GM18502 (cell line): ENCODE measurements around the gene PPP2R2B.

Experiments used
- ATAC-seq: cut with Tn5 transposase; IDR thresholded peaks from one replicate; pipeline ENCODE4 v1.9.1; 2021; ENCODE audit warnings: mild to moderate bottlenecking; ENCODE audit not compliant: unreplicated experiment, poor library complexity

The PPP2R2B gene

DNA sequence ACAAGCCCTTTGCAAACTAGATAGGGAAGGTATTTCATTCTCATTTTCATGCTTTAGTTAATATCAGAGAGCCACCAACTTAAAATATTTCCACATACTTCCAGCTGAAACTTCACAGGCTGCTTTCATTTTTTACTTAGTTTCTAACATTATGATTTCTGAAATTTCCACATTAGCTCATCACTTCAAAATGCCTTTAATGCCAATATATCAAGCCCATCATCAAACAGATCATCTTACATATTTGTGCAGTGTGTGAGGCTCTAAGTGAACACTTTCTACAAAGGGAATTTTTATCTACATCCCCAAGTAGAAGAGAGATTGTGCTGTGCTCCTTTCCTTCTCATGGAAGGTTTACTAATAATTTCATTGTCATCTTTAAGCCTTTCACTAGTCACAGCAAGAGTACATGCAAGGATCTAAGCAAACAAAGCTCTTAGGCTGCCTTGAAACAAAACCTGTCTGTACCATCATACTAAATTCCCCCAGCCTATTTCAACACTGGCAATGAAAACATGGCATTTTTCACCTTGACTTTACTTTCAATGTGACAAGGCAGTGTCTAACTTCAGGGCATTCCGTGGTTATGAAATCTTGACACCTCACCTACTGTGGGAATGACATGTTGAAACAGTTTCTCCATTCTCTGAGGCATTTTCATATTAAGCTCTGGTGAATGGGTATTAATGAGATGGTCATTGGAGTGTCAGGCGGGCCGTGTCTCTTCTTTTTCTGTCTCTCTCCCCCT lies 45.4 kb downstream of the PPP2R2B start:
- no peak for ATAC-seq

DNA sequence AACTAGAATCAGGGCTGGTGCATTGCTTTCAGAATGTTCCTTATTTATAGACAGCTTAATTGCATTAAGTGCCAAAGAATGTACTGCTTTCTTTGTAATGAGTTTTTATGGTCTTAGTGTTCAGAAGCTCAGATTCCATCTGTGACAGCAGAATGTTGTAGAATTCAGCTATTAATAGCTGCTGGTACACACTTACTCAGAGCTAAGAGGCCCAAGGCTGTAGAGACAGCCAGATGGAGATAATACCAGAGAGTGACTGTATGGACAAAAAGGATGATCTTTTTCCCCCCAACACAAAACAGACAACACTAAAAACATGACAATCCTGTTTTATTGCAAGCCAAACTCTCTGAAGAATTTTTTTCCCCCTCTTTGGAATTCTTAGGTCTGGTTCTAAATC lies 50.2 kb downstream of the PPP2R2B start:
- ATAC-seq: no peak

DNA sequence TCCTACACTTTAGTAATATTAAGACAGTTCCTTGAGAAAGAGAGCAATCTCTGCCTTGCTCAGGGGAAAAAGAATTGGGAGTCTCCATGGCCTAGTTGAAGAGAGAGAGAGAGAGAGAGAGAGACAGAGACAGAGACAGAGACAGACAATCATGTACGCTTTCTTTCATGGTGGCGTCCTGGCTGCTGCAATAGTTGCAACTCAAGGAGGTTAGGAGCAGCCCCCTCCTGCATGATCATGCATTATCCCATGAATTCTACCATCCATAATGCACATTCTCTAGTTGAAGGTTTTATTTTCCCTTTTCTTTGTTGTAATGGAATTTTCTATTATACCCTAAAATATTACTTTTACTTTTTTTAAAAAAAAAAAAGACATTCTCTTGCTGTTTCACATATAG lies 50.7 kb downstream of the PPP2R2B start:
- ATAC-seq: no peak

- ATAC-seq: no peak
These were observed 53.5 kb downstream of the PPP2R2B start for GRCh38 chr5:146825033-146825432.

- no peak for ATAC-seq
These were observed 56.8 kb downstream of the PPP2R2B start for GRCh38 chr5:146821732-146822131.

DNA sequence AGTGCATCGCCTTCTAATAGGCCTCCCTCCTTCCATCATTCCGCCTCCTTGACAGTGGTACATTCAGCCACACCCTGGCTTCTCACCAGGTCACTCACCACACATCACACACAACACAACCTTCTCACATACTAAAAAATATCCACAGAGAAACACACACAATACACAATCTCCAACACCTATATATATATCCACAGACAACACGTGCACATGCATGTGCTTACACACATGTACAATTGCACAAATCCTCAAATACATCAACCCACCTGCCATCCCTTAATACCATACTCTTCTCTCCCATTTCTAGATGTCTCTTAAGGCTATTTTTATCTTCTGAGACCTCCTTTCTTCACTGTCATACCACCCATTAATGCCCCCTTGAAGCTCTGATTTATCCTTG lies 57.6 kb downstream of the PPP2R2B start:
- ATAC-seq: no peak

DNA sequence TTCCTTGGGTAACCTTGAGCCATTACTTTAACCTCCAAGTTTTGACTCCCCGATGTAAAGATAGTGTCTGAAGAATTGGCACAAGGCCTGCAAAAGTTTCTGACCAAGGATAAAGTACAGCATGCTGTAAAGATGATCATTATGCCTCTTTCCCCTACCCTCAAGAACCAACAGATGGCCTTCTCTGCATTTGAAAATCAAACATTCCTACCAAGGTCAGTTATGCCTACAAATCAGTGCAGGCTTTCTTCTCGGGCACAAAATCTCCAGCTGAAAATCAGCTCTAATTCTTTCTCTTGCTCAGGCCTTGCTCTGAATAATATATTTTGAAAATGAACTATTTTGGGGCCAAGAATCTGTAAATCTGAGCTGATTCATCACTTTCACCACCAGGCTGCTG lies 59.7 kb downstream of the PPP2R2B start:
- no peak for ATAC-seq

GRCh38 chr5:146817973-146818372 lies 60.6 kb downstream of the PPP2R2B start:
- no peak for ATAC-seq

GRCh38 chr5:146816775-146817387 lies 61.7 kb downstream of the PPP2R2B start:
- no peak for ATAC-seq

DNA sequence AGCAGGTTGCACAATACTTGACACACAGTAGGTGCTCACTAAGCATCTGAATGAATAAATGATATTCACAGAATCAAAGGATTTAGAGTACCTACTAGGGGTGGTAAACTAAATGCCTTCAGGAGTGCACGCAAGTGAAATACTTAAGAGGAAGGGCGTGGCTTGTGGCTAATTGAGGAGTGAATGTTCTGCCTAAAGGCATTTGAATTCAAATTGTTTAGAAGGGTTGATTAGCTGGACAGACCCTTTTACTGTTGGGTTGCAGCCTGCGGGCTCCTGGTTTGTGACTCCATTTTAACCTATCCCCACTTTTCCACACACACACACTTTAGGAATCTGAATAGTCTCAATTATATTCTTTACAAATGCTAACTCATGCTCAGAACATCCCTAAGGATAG lies 63.1 kb downstream of the PPP2R2B start:
- no peak for ATAC-seq

DNA sequence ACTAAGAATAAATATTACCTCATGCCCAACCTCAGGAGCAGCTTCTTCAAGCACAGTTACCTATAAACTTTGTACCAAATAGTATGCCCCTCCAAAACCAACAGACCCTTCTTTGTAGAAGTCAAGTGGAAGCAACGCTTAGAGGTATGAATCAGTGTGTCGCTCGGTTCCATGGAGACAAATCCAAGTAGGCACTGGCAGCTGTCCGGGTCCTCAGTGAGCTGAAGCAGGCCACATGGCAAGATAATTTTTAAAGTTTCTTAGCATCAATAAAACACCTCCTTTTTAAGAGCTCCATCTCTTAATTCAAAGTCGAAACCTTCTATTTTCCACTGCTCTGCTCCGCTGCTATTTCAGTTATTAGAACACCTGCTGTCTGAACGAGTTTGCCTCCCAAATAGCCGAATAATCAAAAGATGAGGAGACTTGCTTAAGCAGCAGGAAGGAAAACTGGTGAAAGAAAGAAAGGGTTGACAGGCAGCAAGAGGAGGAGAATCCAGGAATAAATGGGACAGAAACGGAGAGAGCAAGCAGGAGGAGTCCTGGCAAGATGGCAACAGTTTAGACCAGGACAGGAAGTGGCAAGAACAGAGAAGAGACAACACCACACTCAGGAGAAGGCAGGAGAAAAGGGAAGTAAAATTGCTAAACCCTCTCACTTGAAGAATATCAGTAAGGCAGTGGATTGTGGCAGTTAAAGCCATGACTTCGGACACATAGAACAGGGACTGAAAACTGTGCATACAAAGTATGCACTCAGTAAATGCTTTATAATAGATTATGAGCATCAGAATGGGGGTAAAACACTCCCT lies 65.0 kb downstream of the PPP2R2B start:
- ATAC-seq: no peak

- no peak for ATAC-seq
These were observed 73.5 kb downstream of the PPP2R2B start for GRCh38 chr5:146805081-146805480.

- ATAC-seq: no peak
These were observed 75.5 kb downstream of the PPP2R2B start for GRCh38 chr5:146802945-146803522.

DNA sequence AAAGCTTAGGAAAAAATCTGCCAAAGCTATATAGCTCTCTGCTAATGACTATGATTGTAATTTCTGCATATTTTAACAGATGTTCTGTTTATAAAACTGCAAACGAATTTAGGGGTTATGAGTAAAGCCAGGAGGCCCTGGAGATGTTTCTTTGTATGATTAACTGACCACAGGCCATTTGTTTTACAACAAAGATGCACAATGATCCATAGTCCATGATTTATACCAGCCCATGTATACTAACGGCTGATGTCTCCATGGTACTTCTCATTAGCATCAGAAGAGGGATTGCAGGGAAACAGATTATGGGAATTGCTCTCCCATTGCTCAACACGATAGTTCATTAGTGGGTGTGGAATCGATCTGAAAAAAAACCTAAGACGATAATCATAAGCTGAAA lies 78.9 kb downstream of the PPP2R2B start:
- ATAC-seq: no peak

DNA sequence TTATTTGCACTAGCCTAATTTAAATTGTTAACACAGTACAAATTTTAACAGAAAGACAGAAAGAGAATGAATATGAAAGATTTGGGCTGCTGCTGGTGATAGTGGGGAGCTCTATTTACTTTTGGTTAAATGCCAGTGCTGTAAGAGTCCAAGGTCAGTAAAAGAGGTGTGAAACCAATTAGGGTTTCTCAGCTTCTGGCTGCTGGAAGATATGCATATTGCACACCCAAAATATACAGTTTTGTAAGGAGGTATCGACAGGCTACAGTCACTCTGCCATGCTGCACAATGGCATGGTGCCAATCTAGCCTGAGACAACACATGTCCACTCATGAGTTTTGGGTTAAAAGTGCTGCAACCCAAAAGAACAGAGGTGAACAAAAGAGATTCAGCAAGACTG lies 79.3 kb downstream of the PPP2R2B start:
- ATAC-seq: no peak

DNA sequence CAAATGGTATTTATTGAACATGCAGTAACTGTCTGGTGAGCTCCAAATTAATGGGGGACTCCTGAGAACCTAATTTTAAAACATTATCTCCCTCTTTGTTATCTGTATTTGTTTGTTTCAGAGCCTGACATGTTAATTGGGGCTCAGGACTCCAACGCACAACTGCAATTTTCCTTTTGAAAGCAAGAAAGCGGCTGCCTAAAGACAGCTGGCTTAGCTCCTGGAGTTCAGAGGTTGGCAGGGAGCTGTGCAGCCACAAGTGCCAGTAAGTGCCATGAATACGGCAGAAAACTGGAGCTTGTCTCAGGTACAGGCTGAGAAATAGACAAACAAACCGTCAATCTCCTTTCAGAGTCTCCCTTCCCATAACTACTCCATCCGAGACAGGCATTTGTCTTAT lies 80.9 kb downstream of the PPP2R2B start:
- ATAC-seq: no peak

DNA sequence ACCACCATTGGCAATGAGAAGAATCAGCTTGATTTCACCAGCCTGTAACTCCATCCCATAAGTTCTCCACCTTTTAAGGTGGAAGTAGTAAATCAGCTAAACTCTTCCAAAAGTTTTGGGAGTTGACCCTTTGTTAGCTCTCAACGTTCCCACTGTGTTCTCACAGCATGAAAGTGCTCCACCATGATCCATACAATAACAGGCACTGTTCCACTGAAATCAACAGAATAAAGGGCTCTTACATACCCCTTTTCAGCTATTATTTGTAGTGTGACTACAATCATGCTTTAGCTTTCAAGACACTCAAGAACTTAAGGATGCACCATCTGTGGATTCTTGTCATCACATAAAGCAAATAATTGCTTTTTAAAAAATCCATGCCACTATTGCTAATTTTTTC lies 81.6 kb downstream of the PPP2R2B start:
- ATAC-seq: no peak

DNA sequence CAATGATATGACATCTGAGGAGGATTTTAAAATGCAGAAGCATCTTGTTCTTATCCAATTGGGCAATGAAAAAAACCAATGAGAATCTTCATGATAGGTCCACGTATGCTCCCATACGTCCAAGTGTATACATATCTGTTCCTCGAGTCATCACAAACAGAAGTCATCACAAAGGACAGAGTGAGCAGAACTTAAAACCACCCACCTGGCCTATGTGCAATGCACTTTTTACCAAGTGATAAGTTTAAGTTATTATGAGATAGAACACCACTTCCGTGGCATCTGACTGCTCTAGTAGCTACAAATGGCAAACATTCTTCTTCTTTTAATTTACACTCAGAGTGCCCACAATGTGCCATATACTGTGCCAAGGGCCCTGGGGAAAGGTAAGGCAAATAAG lies 82.4 kb downstream of the PPP2R2B start:
- ATAC-seq: no peak

DNA sequence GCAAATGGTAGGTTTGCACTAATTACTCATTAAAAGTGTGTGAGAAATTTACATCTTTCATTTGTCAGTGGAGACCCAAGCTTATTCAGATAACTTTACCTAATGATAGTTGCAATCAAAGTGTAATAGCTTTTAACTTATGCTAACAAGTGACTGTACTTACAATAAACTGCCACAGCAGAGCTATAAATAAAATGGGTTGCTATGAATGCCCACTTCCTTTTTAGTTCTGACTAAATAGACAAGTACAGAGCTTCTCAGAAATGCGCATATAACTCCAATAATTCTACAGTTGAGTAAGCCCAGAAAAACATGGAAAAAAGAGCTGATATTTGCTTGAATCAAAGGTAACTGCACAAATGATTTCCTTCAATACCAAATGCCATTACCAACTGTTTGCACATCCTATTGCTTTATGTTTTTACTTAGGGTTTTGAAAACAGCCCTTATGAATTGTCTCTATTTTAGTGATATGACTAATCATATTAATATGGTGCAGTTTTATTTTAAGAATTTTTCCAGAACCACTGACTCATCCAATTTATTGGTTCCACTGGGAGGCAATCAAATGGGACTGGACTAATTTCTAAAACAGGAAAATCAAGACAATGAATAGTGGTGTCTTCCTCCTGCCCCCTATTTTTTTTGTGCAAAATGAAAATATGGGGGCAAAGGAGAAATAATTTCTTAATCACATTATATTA lies 84.1 kb downstream of the PPP2R2B start:
- ATAC-seq: peak; percentile 65

DNA sequence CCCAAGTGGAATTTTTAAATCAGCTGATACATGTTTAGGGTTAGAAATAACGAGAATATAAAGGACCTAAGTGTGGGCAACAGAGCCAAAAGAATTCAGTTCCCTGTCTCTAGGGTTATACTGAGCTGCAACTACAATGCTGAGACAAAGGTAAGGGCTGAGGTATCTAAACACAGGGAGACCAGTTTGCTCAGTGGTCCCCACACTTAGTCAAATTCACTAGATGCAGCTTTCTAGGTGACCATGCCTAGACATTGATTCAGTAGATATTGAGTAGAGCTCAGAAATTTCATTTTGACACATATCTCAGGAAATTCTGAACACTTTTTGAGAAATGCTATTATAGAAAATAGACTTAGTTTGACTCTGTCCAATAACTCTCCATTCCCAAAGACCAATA lies 84.8 kb downstream of the PPP2R2B start:
- ATAC-seq: no peak
